ENCODE data around the gene MAP4K3.
"Not testable (repeated sequence)": the region's sequence is repeated elsewhere in the genome, so short reads cannot be mapped to it uniquely, and the experiment has no call there.

Gene MAP4K3

GRCh38 chr2:39375917-39376316 lies 61.2 kb downstream of the MAP4K3 start:
- no peak for DNase-seq (ENCODE audit: low spot score)
- FAIRE-seq = no peak

GRCh38 chr2:39373181-39373802 lies 63.8 kb downstream of the MAP4K3 start:
- DNase-seq (ENCODE audit: low spot score) (no peak), FAIRE-seq (no peak)

GRCh38 chr2:39370101-39370500 lies 67.0 kb downstream of the MAP4K3 start:
- no peak for FAIRE-seq

GRCh38 chr2:39368846-39369245 lies 68.2 kb downstream of the MAP4K3 start:
- DNase-seq (ENCODE audit: low spot score) (no peak), FAIRE-seq (no peak)

More at GRCh38 chr2:39370101-39370500, 67.0 kb downstream of the MAP4K3 start:
- DNase-seq (ENCODE audit: low spot score) = no peak

- no peak for FAIRE-seq
- DNase-seq (ENCODE audit: low spot score) = no peak
These were observed 68.7 kb downstream of the MAP4K3 start for GRCh38 chr2:39368376-39368775.

- no peak for FAIRE-seq
- DNase-seq (ENCODE audit: low spot score) = no peak
These were observed 74.5 kb downstream of the MAP4K3 start for GRCh38 chr2:39362595-39362994.

- FAIRE-seq (peak; percentile 56), DNase-seq (ENCODE audit: low spot score) (no peak)
These were observed 75.6 kb downstream of the MAP4K3 start for GRCh38 chr2:39361511-39361910.

GRCh38 chr2:39360342-39360741 lies 76.7 kb downstream of the MAP4K3 start:
- not testable (repeated sequence) for DNase-seq (ENCODE audit: low spot score); FAIRE-seq

- no peak for DNase-seq (ENCODE audit: low spot score)
- FAIRE-seq = no peak
These were observed 77.5 kb downstream of the MAP4K3 start for GRCh38 chr2:39359453-39360038.

GRCh38 chr2:39356922-39357639 lies 80.0 kb downstream of the MAP4K3 start:
- FAIRE-seq (no peak), DNase-seq (ENCODE audit: low spot score) (no peak)

- no peak for DNase-seq (ENCODE audit: low spot score)
- no peak for FAIRE-seq
These were observed 86.4 kb downstream of the MAP4K3 start for GRCh38 chr2:39350658-39351057.

GRCh38 chr2:39338502-39338901 lies 98.6 kb downstream of the MAP4K3 start:
- DNase-seq (ENCODE audit: low spot score) = no peak
- FAIRE-seq = no peak

GRCh38 chr2:39335930-39336329 lies 101.2 kb downstream of the MAP4K3 start:
- DNase-seq (ENCODE audit: low spot score) = no peak
- no peak for FAIRE-seq

- DNase-seq (ENCODE audit: low spot score) (no peak), FAIRE-seq (no peak)
These were observed 102.1 kb downstream of the MAP4K3 start for GRCh38 chr2:39334978-39335377.

GRCh38 chr2:39334529-39334928 lies 102.6 kb downstream of the MAP4K3 start:
- no peak for FAIRE-seq
- DNase-seq (ENCODE audit: low spot score) = no peak

GRCh38 chr2:39326644-39327043 lies 110.4 kb downstream of the MAP4K3 start:
- FAIRE-seq = no peak
- no peak for DNase-seq (ENCODE audit: low spot score)

- FAIRE-seq = no peak
- DNase-seq (ENCODE audit: low spot score) = no peak
These were observed 111.1 kb downstream of the MAP4K3 start for GRCh38 chr2:39325966-39326365.

- FAIRE-seq; DNase-seq (ENCODE audit: low spot score): not testable (repeated sequence)
These were observed 115.7 kb downstream of the MAP4K3 start for GRCh38 chr2:39321056-39322035.

- DNase-seq (ENCODE audit: low spot score) (no peak), FAIRE-seq (no peak)
These were observed 116.9 kb downstream of the MAP4K3 start for GRCh38 chr2:39320162-39320561.

GRCh38 chr2:39313575-39313974 lies 123.5 kb downstream of the MAP4K3 start:
- DNase-seq (ENCODE audit: low spot score) (no peak), FAIRE-seq (no peak)

GRCh38 chr2:39311469-39311868 lies 125.6 kb downstream of the MAP4K3 start:
- no peak for FAIRE-seq
- DNase-seq (ENCODE audit: low spot score) = no peak
